Fibroblast of skin of right biceps (primary cell): Measurements from ENCODE around the gene ASB10.

Source experiments
- DNase-seq: peaks from one replicate; pipeline ENCODE4 v3.0.0-alpha.2; 2013

ASB10 gene

GRCh38 chr7:151157645-151158329, 29.3 kb downstream of the ASB10 start:
- DNase-seq, result no peak

DNA sequence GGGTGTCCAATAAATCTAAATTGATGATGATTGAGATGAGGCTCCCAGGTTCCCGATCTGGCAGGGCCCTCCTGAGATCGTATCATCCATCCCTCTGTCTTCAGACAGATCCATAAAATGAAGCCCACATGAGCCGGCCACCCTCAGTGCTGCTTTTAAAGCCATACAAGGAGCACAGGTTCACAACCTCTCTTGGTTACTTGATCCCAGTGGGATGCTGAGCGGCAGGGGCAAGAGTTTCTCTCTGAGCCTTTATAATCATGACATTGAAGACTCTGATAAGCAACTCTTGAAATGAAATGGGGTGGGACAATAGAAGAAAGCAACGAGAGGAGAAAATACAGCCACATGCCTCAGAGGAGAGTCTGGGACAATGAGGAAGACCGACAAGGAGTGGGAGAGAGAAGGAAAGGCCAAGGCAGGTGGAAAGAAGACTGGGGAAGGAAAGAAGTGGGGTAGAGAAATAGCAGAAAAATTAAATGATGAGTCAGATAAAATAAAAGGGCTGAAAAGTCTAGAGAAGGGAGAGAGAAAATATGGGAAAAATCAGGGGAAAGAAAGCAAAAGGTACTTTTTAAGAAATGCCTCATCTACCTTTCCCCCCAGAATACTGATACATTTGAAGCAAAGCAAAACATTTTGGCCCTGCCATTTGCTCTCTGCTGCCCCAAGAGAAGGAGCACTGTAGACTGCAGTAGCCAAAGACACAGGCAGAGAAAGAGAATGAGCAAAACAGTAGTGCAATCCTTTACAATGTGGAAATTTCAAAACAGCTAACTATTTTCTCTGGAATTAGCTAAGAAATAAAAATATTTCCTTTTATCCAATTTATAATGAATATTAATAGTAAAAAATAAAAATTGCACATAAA, 34.2 kb downstream of the ASB10 start:
- DNase-seq, result no peak

- no peak for DNase-seq
Observed at GRCh38 chr7:151150388-151150787, 36.7 kb downstream of the ASB10 start.

- DNase-seq, result no peak
Observed at GRCh38 chr7:151148319-151149259, 38.5 kb downstream of the ASB10 start.

DNA sequence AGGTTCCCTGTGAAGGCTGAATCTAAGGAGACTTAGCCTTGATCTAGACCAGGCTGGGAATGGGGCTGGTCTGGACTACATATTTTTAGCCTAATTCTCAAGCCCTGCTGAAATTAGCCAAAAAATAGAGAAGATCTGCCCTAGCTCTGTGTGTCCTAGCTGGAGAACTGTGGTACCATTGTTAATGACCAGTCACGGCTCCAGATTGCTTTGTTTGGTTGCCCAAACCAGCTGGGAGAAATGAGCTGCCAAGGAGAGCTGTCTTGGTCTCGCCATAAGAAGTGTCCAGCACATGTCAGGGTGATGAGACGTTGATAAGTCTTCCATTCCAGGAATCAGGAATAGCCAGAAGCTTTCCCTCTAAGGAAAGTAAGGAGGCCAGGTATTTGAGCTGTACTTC, 40.3 kb downstream of the ASB10 start:
- DNase-seq, result no peak

DNA sequence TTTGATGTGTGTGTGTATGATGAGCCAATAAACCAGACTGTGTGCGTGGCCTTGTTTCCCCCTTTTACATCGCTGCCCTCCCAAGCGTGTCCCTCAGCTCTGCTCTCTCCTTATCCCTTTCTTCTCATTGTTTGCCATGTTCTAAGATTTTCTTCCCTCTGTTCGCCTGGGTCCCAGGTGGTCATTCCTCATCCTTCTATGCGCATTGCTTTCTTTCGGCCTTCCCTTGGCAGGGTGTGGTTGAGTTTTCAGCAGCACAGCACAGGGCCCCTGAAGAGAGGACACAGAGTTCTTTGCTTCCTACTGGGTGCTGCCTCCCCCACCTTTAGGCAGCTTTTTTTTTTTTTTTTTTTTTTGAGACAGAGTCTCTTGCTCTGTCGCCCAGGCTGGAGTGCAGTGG, 42.7 kb downstream of the ASB10 start:
- no peak for DNase-seq

- DNase-seq, result no peak
Observed at GRCh38 chr7:151143261-151144015, 43.6 kb downstream of the ASB10 start.

GRCh38 chr7:151142686-151143040, 44.4 kb downstream of the ASB10 start:
- DNase-seq, result no peak

DNA sequence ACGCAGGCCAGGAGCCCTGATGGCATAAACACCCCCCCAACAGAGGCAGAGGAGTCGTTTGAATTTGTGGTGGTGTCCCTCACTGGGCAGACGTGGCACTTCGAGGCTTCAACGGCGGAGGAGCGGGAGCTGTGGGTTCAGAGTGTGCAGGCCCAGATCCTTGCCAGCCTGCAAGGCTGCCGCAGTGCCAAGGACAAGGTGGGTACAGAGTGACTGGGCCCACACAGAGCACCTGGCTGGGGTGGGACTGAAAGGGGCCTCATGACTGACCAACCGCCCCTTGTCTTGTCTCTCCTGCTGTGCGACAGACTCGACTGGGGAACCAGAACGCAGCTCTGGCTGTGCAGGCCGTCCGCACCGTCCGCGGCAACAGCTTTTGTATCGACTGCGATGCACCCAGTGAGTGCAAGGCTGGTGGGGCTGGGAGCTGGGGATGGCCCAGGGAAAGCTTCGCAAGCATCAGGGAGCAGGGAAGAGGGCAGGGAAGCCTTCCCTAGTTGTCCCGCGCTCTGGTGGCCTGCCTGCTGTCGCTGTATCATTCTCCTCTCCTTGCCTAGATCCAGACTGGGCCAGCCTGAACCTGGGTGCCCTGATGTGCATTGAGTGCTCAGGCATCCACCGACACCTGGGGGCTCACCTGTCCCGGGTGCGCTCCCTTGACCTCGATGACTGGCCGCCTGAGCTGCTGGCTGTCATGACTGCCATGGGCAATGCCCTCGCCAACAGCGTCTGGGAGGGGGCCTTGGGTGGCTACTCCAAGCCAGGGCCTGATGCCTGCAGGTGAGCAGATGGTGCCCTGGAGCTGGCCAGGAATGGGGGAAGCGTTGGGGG, 45.0 kb downstream of the ASB10 start:
- no peak for DNase-seq

GRCh38 chr7:151141311-151141854, 45.7 kb downstream of the ASB10 start:
- DNase-seq, result no peak

DNA sequence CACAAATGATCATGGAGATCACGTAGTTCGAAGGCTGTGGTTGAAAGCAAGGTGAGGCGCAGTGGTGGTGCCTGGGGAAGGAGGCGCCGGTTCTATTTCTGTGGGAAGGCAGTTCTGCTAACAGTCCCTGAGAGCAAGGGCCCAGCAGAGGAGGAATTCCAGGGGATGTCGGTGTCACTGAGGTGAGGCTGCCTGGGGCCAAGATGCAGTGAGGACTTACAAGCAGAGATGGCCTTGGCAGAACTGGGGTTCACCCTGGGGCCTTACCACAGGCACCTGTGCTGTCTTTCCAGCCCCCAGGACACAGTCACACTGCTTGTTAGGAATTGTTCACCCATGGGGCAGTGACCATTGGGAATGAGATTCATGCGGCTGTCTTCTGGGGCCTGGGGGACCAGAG, 46.2 kb downstream of the ASB10 start:
- DNase-seq, result no peak

- DNase-seq, result no peak
Observed at GRCh38 chr7:151139791-151140190, 47.3 kb downstream of the ASB10 start.

DNA sequence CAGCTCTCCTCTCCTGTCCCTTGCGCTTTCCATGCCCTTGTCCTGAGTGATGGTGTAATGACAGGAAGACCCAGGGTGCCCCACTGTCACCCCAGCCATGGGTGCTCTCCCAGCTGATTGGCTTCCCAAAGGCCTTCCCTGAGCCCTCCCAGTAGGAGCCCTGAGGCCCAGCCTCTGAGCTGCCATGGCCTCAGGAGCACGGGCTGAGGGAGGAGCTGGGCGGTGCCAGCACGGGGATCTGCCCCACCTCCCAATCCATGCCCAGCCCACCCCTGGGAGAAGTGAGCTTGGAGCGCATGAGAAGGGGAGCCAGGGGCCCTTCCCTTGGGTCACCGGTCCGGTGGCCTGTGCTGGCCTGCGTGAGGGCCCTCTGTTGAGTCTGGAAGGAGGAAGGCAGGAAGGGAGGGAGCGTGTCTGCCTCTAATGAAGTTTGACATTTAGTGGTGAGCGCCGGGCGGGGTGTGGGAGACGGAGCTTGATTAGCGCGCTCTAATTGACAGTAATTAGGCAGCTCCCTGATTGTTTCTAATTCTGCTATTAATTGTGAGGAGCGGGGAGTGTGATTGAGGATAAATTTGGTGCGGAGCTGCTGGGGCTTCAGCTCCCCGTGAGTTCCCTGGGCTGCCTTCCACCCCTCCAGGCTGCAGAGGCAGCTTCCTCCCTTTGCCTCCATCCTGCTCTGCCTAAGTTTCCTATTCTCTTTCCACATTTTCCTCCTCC, 47.8 kb downstream of the ASB10 start:
- DNase-seq, result no peak

- no peak for DNase-seq
Observed at GRCh38 chr7:151138153-151138851, 48.7 kb downstream of the ASB10 start.

DNA sequence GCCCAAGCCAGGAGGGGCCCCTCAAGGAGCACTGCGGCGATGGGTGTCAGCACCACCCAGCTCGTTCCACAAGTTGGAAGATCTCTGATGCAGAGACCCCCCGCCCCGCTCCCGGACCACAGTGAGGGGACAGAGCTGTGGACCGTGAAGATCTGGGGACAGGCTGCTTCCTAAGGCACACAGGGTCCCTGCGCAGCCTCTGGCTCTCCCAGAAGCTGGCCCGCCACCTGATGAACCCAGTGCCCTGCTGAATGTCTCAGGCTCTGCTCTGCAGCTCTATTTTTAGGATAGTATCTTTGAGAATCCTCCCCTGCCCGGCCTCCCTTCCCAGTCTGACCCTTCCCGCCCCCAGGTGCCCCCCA, 49.3 kb downstream of the ASB10 start:
- DNase-seq, result no peak

- no peak for DNase-seq
Observed at GRCh38 chr7:151137076-151137675, 49.9 kb downstream of the ASB10 start.

GRCh38 chr7:151135866-151136843, 50.9 kb downstream of the ASB10 start:
- DNase-seq, result no peak

DNA sequence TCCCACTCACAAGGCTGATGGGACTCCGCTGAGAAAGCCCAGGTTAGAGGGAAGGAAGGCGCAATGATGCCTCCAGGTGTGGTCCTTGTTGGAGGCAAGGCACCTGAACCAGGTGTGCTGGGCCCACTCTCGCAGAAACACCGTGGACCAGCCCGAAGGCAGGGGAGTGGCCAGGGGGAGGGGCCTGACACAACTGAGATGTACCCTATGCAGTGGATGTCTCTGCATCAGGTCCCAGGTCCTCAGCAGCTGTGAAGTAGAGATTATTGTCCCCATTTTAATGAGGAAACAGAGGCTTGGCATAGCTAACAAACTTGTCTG, 51.6 kb downstream of the ASB10 start:
- no peak for DNase-seq
